Endothelial cell of umbilical vein (primary cell): ENCODE measurements around the gene SIPA1L2.

Source experiments
- MYC ChIP-seq: IDR thresholded peaks from one replicate; pipeline ENCODE4 v1.6.1; 2011; ENCODE audit warnings: mild to moderate bottlenecking, low read depth, low read length
- POLR2A ChIP-seq: IDR thresholded peaks from 2 replicates; pipeline ENCODE4 v1.6.1; 2012; ENCODE audit warnings: low read depth, mild to moderate bottlenecking, control low read depth, low read length
- TF ChIP-seq, protein P1 (sequence below): IDR thresholded peaks from 2 replicates; pipeline ENCODE4 v1.6.1; 2011; ENCODE audit not compliant: insufficient read depth, insufficient read length
- TF ChIP-seq, protein P2 (sequence below), 2 donors: IDR thresholded peaks; 1 replicate in 1 of 2; 2 replicates in 1 of 2; pipeline ENCODE4 v1.5.1; 2011; ENCODE audit warnings: low read length in 2 of 2, mild to moderate bottlenecking in 2 of 2, moderate library complexity in 2 of 2, control low read depth in 1 of 2, inconsistent platforms in 1 of 2, low read depth in 1 of 2; ENCODE audit not compliant: insufficient read depth in 1 of 2; ENCODE audit errors: extremely low read depth in 1 of 2

DNA sequence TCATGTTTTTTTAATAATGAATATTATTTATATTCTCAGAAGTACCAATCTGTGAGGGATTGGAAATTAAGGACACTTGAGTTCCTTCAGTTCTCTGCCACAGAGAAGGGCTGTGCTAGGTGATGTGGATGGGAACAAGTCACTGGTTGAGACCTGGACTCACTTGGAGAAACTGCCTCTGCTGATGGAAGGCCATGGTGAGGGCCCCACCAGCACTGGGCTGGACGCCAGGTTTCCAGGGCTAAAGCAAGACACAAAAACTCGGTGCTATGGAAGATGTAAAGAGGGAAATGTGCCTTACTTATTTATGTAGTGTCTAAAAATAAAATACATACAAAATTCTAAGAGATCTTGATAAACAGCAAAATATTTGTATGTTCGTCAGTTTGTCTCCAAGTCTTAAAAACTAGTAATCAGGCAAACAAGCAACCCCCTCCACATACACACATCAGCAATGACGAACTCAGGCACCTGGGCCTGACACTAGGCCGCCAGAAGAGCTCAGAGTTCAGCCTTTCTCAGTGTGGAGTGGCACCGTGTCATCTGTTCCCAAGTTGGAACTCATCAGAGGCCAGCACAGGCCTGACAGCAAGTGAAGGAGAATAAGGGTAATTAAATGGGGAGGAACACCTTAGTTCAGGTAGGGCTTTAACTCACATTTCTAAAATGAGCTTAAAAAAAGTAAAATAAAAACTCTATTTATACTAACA lies 19.6 kb downstream of the SIPA1L2 start:
- TF ChIP-seq POLR2A, result no peak
- TF ChIP-seq, protein P1, sequence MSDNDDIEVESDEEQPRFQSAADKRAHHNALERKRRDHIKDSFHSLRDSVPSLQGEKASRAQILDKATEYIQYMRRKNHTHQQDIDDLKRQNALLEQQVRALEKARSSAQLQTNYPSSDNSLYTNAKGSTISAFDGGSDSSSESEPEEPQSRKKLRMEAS, result no peak
- TF ChIP-seq, protein P2, sequence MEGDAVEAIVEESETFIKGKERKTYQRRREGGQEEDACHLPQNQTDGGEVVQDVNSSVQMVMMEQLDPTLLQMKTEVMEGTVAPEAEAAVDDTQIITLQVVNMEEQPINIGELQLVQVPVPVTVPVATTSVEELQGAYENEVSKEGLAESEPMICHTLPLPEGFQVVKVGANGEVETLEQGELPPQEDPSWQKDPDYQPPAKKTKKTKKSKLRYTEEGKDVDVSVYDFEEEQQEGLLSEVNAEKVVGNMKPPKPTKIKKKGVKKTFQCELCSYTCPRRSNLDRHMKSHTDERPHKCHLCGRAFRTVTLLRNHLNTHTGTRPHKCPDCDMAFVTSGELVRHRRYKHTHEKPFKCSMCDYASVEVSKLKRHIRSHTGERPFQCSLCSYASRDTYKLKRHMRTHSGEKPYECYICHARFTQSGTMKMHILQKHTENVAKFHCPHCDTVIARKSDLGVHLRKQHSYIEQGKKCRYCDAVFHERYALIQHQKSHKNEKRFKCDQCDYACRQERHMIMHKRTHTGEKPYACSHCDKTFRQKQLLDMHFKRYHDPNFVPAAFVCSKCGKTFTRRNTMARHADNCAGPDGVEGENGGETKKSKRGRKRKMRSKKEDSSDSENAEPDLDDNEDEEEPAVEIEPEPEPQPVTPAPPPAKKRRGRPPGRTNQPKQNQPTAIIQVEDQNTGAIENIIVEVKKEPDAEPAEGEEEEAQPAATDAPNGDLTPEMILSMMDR (IDR thresholded peaks at IDR 0.05; ENCODE audit: extremely low read depth in 1 of 2, insufficient read depth in 1 of 2, low read depth in 1 of 2, low read length in 2 of 2), result no peak
- no peak for TF ChIP-seq MYC
